Inflammatory macrophage treated with lipopolysaccharide for 4 hours (primary cell): ENCODE results near the gene ESF1.
"Not testable (repeated sequence)": the region's sequence is repeated elsewhere in the genome, so short reads cannot be mapped to it uniquely, and the experiment has no call there.

Source experiments
- DNase-seq: peaks from one replicate; pipeline ENCODE4 v3.0.0-alpha.2; 2020

Gene ESF1

GRCh38 chr20:13786143-13786828 is 1.6 kb upstream of the ESF1 start:
- no peak for DNase-seq

DNA sequence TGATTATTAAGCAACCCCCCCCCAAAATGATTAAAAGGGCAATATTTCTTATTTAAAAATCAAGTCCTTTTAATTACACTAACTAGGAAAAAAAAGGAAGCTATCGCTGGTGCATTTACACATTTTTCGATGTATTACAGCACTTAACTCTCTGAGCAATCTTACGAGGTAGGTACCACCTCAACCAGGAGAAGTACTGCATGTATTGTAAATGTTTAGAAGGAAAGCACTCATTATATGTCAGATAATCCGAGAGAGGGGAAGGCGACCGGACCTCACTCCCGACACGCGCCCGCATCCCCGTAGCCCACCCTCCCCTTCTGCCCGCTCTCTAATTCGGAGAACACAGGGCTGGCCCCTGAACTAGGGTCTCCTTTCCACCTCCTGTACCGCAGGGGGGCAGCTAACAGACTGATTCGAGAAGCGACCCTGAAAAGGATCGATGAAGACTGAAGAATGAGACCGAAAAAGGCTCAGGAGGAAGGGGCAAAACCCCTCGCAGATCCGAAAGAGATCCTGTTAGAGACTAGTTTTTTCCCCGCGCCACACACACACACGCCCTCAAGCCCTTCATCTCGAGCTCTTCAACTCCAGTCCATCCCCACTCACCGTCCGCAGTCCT is 337 bp downstream of the ESF1 start:
- DNase-seq: peak; percentile 2

DNA sequence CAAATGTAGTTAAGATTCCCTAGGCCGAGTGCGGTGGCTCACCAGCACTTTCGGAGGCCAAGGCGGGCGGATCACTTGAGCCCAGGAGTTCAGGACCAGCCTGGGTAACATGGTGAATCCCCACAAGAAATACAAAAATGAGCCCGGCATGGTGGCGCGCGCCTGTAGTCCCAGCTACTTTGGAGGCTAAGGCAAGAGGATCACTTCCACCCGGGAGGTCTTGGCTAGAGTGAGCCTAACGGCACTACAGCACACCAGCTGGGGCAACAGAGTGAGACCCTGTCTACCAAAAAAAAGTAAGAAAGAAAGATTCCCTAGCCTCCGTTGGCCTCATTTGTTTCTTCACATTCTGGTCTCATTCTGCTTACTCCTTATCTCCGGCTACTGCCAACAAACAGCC is 1.2 kb downstream of the ESF1 start:
- DNase-seq: no peak

GRCh38 chr20:13778827-13779226 is 5.9 kb downstream of the ESF1 start:
- no peak for DNase-seq

GRCh38 chr20:13777171-13777601 is 7.5 kb downstream of the ESF1 start:
- DNase-seq: peak; percentile 84

- DNase-seq: peak; percentile 11
Measured at GRCh38 chr20:13775867-13776266, 8.9 kb downstream of the ESF1 start.

DNA sequence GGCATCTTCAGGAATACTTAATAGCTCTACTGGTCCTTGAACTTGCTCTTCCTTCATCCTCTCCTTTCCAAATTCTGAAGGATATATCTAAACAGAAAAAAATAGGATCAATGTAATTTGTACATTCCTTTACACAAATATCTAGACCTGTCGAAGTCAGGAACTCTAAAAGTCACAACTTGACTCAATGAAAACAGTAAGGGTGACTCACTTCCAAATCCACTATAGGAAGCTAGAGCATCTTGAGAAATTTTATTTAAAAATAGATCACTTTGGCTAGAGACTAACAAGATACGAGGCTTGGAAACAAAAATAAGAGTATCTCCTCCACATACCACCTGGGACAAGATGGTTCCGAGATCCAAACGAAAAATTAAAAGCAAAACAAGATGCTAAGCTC is 12.2 kb downstream of the ESF1 start:
- DNase-seq: no peak

DNA sequence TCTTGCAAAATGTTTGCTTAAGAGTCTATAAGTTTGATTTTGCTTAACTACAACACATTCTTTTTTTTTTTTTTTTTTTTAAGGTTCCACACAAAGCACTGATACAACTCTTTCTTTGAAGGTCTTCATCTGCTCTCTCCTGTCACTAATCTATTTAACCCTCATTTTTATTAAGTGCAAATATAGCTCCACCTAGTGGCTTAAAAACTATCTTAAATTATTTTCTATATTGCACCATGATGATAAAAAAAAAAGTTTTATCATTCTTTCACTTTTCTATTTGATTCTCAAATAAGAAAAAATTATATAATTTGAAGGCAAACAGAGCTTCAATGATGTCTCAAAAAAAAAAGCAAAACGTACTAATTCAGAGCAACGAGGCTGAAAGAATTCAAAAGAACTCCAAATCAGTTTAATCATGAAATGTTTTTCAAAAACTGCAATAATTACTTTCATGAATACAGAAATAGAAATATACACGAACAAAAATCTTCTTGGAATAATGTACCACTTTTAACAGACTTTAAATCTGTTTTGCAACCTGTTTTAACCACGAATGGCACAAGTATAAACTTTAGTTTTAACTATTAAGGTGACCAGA is 12.8 kb downstream of the ESF1 start:
- peak; percentile 60 for DNase-seq

GRCh38 chr20:13770141-13770540 is 14.6 kb downstream of the ESF1 start:
- DNase-seq: no peak

- no peak for DNase-seq
Measured at GRCh38 chr20:13765868-13766416, 18.8 kb downstream of the ESF1 start.

GRCh38 chr20:13765299-13765698 is 19.4 kb downstream of the ESF1 start:
- DNase-seq: no peak

DNA sequence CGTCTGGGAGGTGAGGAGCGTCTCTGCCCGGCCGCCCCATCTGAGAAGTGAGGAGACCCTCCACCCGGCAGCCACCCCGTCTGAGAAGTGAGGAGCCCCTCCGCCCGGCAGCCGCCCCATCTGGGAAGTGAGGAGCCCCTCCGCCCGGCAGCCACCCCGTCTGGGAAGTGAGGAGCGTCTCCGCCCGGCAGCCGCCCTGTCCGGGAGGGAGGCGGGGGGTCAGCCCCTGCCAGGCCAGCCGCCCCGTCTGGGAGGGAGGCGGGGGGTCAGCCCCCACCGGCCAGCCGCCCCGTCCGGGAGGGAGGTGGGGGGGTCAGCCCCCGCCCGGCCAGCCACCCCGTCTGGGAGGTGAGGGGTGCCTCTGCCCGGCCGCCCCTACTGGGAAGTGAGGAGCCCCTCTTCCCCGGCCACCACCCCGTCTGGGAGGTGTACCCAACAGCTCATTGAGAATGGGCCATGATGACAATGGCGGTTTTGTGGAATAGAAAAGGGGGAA is 24.2 kb downstream of the ESF1 start:
- not testable (repeated sequence) for DNase-seq

DNA sequence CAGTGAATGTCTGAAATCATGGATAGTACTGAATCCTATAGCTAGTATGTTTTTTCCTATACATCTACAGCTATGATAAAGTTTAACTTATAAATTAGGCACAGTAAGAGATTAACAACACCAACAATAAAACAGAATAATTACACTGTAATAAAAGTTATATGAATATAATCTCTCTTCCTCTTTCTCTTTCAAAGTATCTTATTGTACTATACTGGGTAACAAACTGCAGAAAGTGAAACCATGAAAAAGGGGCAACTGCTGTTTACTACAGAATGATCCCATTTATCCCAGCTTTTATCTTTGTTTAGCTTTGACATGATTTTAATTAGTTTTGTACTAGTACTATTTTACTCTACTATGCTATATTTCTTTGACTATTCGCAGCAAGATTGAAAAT is 25.8 kb downstream of the ESF1 start:
- no peak for DNase-seq

DNA sequence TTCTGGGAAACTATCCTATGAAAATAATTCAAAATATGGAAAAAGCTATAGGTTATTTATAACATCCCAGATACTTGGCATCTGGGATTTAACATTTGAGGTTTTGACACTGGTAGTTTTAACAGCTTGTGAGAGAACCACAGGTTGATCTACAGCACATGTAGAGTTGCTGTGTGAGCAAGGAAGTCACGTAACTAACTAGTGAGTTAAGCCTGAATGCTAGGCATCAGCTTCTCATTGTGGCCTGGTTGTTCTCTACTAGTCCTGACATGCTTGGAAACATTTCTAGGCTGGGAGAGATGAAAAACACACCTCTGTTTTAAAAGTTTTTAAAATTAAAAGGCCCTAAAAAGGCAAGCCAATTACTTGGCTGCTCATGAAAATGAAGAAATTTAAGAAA is 28.2 kb downstream of the ESF1 start:
- no peak for DNase-seq

GRCh38 chr20:13755809-13756208 is 28.9 kb downstream of the ESF1 start:
- no peak for DNase-seq

DNA sequence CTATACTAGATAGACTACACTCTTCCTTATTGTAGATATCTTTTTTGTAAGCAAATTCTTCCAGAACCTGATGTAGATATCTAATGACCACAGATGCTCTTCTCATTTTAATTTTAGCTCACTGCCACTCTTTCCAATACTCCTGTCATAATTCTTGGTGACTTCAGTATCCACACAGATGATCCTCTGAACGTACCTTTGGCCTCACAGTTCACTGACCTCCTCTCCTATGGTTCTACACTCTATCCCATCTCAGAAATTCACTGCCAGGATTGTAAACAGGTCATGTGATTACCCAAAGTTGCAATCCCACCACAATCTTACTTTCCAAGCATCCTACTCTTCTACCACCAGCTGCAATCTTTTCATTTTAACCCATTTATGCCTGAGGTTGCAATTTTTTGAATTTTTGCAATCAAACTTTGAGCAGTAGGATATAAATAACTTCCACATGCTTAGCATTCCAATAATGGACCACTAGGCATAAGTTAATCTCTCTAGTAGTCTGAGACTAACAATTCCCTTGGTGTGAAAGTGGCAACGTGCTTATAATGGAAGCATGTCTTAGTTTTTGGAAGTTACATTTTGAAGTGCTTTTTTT is 31.2 kb downstream of the ESF1 start:
- no peak for DNase-seq

GRCh38 chr20:13749811-13750210 is 34.9 kb downstream of the ESF1 start:
- no peak for DNase-seq

GRCh38 chr20:13745784-13746183 is 38.9 kb downstream of the ESF1 start:
- DNase-seq: no peak

DNA sequence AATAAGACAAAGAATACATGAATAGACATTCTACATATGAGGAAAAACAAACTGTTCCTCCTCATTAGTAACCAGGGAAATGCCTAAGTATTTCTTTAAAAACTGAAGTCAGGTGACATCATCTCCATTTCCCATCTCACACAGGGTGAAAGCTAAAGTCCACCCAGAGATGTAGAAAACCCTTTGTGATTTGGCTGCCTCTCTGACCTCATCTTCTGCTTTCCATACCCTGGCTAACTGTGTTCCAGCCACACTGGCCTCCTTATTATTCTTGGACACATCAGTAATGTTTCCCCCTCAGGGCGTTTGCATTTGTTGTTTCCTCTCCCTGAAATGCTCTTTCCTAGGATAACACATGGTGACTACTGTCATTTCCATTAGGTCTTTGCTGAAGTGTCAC is 40.4 kb downstream of the ESF1 start:
- DNase-seq: peak; percentile 13

GRCh38 chr20:13741879-13742278 is 42.8 kb downstream of the ESF1 start:
- no peak for DNase-seq

GRCh38 chr20:13739731-13740649 is 44.7 kb downstream of the ESF1 start:
- DNase-seq: no peak

DNA sequence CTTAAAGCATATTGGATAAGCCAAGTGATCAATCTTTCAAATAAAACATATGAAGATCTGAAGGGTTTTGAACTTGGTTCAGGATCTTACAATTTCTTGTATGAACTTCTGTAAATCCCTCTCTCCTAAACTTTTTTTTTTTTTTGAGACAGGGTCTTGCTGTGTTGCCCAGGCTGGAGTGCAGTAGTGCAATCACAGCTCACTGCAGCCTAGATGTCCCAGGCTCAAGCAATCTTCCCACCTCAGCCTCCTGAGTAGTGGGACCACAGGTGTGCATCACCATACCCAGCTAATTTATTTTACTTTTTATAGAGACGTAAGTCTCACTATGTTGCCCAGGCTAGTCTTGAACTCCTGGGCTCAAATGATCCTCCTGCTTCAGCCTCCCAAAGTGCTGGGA is 46.5 kb downstream of the ESF1 start:
- not testable (repeated sequence) for DNase-seq
